GM18511 (cell line): Measurements from ENCODE around the gene TECPR1.

Experiments used
- ATAC-seq: cut with Tn5 transposase; IDR thresholded peaks from one replicate; pipeline ENCODE4 v1.9.1; 2021; ENCODE audit warnings: mild to moderate bottlenecking, moderate library complexity; ENCODE audit not compliant: unreplicated experiment

TECPR1 gene

GRCh38 chr7:98170966-98171365 lies 81.1 kb downstream of the TECPR1 start:
- ATAC-seq = no peak

DNA sequence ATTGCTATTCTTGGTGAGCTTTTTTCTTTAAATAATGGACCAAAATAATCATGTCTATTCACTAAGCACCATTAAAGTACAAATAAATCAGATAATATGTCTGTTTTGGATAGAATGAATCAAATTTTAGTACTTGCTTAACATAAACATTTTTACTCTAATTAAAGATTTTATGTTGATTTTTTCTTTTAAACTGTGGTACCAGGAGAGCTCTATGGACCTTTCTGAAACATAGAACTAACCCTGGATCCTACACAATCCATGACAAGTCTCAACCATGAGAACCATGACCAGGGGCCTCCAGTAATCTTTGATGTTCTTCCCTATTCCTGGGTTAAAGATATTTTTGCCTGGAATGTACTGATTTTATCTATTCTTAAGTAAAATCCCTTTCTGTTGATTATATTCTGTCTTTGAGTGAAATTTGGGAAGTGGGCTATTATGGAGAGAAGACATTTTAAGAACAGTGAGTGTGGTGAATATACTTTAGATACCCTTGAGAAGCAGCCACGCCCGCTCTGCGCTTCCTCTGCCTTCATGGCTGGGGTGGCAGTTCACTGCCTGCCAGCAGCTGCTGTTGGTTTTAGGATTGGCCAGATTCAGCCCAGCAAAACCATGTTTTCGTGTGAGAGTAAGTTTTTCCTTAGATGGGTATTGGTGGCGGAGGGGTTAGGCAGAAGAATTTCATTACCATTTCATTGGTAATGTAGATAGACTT lies 83.0 kb downstream of the TECPR1 start:
- no peak for ATAC-seq

GRCh38 chr7:98168181-98168903 lies 83.7 kb downstream of the TECPR1 start:
- peak; percentile 82 for ATAC-seq

DNA sequence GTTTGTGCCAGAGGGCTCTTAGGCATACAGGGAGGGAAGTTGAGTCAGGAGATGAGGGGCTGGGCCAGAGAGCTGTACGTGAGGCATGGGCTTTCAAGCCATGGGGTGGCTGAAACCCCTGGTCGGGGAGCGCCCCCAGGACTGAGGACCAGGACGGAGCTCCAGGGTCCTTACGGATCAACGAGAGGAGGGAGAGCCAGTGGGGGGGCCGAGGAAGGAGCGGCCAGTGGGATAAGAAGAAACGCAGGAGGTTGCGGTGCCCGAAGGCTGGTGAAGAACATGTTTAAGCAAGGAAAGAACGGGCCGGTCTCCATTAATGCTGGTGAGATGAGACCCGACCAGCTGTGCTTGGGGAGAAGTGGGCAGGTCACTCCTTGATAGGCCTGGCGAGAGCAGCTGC lies 84.4 kb downstream of the TECPR1 start:
- ATAC-seq = no peak

- ATAC-seq = no peak
These were observed 85.4 kb downstream of the TECPR1 start for GRCh38 chr7:98166668-98166970.

DNA sequence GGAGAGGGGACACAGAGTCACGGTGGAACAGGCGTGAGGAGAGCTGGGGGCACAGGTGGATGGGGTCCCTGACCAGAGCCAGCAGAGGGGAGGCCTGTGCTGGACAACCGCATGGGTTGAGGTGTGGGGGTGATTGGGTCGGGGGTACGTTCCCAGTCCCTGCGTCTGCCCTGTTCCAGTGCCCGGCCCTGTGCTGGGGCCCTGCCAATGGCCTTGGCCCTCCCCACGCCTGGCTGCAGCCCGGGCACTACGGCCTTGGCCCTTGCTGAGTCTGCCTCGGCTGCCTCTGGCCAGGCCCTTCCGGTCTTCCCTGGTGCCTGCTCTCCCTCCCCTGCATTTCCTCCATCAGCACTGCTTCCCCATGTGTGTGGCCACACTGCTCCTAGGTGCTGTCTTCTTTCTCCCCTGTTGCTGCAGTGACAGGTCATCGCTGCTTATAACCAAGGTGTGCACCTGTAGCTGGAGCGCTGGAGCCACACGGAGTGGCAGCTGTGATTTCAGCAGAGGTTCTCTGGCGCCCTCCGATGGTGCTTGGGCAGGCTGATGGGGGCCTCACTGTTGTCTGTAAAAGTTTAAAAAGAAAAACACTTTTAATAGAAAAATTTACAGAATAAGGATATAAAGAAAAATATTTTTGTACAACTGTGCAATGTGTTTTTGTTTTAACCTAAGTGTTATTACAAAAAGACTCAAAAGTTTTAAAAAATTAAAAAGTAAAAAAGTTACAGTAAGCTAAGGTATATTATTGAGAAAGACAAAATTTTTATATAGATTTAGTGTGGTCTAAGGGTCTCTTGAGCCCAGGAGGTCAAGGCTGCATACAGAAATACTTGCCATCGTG lies 86.0 kb downstream of the TECPR1 start:
- peak; percentile 61 for ATAC-seq
